H9 (cell line): Measurements from ENCODE around the gene MYMX. TPM values are rescaled to one million over a fixed set of nuclear protein-coding genes. Genes with fewer than 3 reads are reported as not detected.

Experiments used
- DNase-seq: peaks from one replicate; pipeline ENCODE4 v3.0.0-alpha.2; 2017
- H2AFZ ChIP-seq: one replicate; pipeline ENCODE4 v1.6.1; 2013; ENCODE audit warnings: mild to moderate bottlenecking, low read length, control low read depth, moderate library complexity
- H2AK5ac ChIP-seq: 2 replicates; pipeline ENCODE4 v1.6.1; 2013; ENCODE audit warnings: low read length, control low read depth, mixed read lengths; ENCODE audit not compliant: insufficient read length
- H2BK120ac ChIP-seq: one replicate; pipeline ENCODE4 v1.6.1; 2013; ENCODE audit warnings: low read depth, mild to moderate bottlenecking, low read length, control low read depth, inconsistent platforms; ENCODE audit not compliant: poor library complexity, severe bottlenecking
- H2BK12ac ChIP-seq: 2 replicates; pipeline ENCODE4 v1.6.1; 2013; ENCODE audit warnings: low read length, control low read depth, mixed read lengths, low read depth; ENCODE audit not compliant: insufficient read length
- H2BK15ac ChIP-seq: 2 replicates; pipeline ENCODE4 v1.6.1; 2013; ENCODE audit warnings: low read depth, low read length, control low read depth
- H2BK20ac ChIP-seq: one replicate; pipeline ENCODE4 v1.6.1; 2013; ENCODE audit warnings: low read depth, mild to moderate bottlenecking, low read length, control low read depth, inconsistent platforms; ENCODE audit not compliant: poor library complexity, severe bottlenecking
- H2BK5ac ChIP-seq: 2 replicates; pipeline ENCODE4 v1.6.1; 2013; ENCODE audit warnings: low read length, control low read depth, mixed read lengths; ENCODE audit not compliant: insufficient read length
- H3K14ac ChIP-seq: 2 replicates; pipeline ENCODE4 v1.6.1; 2013; ENCODE audit warnings: low read length, control low read depth; ENCODE audit not compliant: insufficient read depth
- H3K18ac ChIP-seq: 2 replicates; pipeline ENCODE4 v1.6.1; 2013; ENCODE audit warnings: low read depth, mild to moderate bottlenecking, mixed read lengths, low read length, control low read depth; ENCODE audit not compliant: insufficient read length
- H3K23ac ChIP-seq: 2 replicates; pipeline ENCODE4 v1.6.1; 2013; ENCODE audit warnings: low read length, control low read depth, mixed read lengths, low read depth; ENCODE audit not compliant: insufficient read length
- H3K23me2 ChIP-seq: 2 replicates; pipeline ENCODE4 v1.6.1; 2013; ENCODE audit warnings: low read depth, mild to moderate bottlenecking, mixed read lengths, low read length, control low read depth; ENCODE audit not compliant: insufficient read length, poor library complexity, severe bottlenecking
- H3K27ac ChIP-seq: 2 replicates; pipeline ENCODE4 v1.5.1; 2013; ENCODE audit warnings: low read length, control low read depth, mixed read lengths, low read depth; ENCODE audit not compliant: insufficient read length
- H3K27me3 ChIP-seq: 2 replicates; pipeline ENCODE4 v1.6.1; 2013; ENCODE audit warnings: low read length, control low read depth, inconsistent platforms; ENCODE audit not compliant: insufficient read depth
- H3K4ac ChIP-seq: 2 replicates; pipeline ENCODE4 v1.6.1; 2013; ENCODE audit warnings: low read depth, mild to moderate bottlenecking, control low read depth, inconsistent platforms, low read length, moderate library complexity
- H3K4me1 ChIP-seq: 2 replicates; pipeline ENCODE4 v1.6.1; 2013; ENCODE audit warnings: low read length, control low read depth, inconsistent platforms; ENCODE audit not compliant: insufficient read depth
- H3K4me2 ChIP-seq: 2 replicates; pipeline ENCODE4 v1.6.1; 2013; ENCODE audit warnings: low read length, control low read depth, mixed read lengths; ENCODE audit not compliant: insufficient read length, insufficient read depth
- H3K56ac ChIP-seq: 2 replicates; pipeline ENCODE4 v1.6.1; 2013; ENCODE audit warnings: low read depth, mild to moderate bottlenecking, mixed read lengths, low read length, control low read depth; ENCODE audit not compliant: insufficient read length
- H3K79me1 ChIP-seq: 2 replicates; pipeline ENCODE4 v1.6.1; 2013; ENCODE audit warnings: low read depth, mild to moderate bottlenecking, moderate library complexity, low read length, control low read depth, inconsistent platforms; ENCODE audit not compliant: insufficient read depth, poor library complexity, severe bottlenecking
- H3K79me2 ChIP-seq: 2 replicates; pipeline ENCODE4 v1.6.1; 2013; ENCODE audit warnings: low read length, control low read depth, inconsistent platforms; ENCODE audit not compliant: insufficient read depth
- H3K9ac ChIP-seq: 2 replicates; pipeline ENCODE4 v1.6.1; 2013; ENCODE audit warnings: low read length, control low read depth, mixed read lengths; ENCODE audit not compliant: insufficient read length; ENCODE audit errors: extremely low read depth
- H3K9me3 ChIP-seq: one replicate; pipeline ENCODE4 v1.6.1; 2013; ENCODE audit warnings: low read depth, low read length, inconsistent platforms; ENCODE audit not compliant: control insufficient read depth
- H3T11ph ChIP-seq: one replicate; pipeline ENCODE4 v1.6.1; 2013; ENCODE audit warnings: mild to moderate bottlenecking, low read length, control low read depth, inconsistent platforms
- H4K20me1 ChIP-seq: one replicate; pipeline ENCODE4 v1.6.1; 2013; ENCODE audit not compliant: control insufficient read depth, insufficient read length, insufficient read depth
- H4K5ac ChIP-seq: 2 replicates; pipeline ENCODE4 v1.6.1; 2013; ENCODE audit warnings: low read depth, mild to moderate bottlenecking, mixed read lengths, low read length, control low read depth; ENCODE audit not compliant: insufficient read length
- H4K8ac ChIP-seq: replicated peaks from 2 replicates; pipeline ENCODE4 v1.6.1; 2013; ENCODE audit warnings: low read length, control low read depth, mixed read lengths, low read depth; ENCODE audit not compliant: insufficient read length
- H4K91ac ChIP-seq: 2 replicates; pipeline ENCODE4 v1.6.1; 2013; ENCODE audit warnings: low read depth, mild to moderate bottlenecking, moderate library complexity, mixed read lengths, low read length, control low read depth; ENCODE audit not compliant: insufficient read length
- H3K27ac Mint-ChIP-seq, 3 experiments: 2 replicates in 2 of 3; 3 replicates in 1 of 3; pipeline ENCODE4 v1.8.0; 2020 to 2021; ENCODE audit warnings: mixed read lengths in 3 of 3, mild to moderate bottlenecking in 1 of 3, moderate library complexity in 1 of 3
- H3K27me3 Mint-ChIP-seq: 2 replicates; pipeline ENCODE4 v1.8.0; 2021; ENCODE audit warnings: low read depth, mild to moderate bottlenecking, moderate library complexity, mixed read lengths
- H3K36me3 Mint-ChIP-seq, 3 experiments: 2 replicates in 2 of 3; 3 replicates in 1 of 3; pipeline ENCODE4 v1.8.0; 2020 to 2021; ENCODE audit warnings: low read depth in 3 of 3, mixed read lengths in 3 of 3; ENCODE audit not compliant: insufficient read depth in 1 of 3
- H3K4me1 Mint-ChIP-seq, 2 experiments: 2 replicates each; pipeline ENCODE4 v1.8.0; 2020; ENCODE audit warnings: mixed read lengths in 2 of 2
- H3K4me3 Mint-ChIP-seq, 2 experiments: 2 replicates in 1 of 2; 3 replicates in 1 of 2; pipeline ENCODE4 v1.8.0; 2020 to 2021; ENCODE audit warnings: mild to moderate bottlenecking in 2 of 2, mixed read lengths in 2 of 2, moderate library complexity in 1 of 2
- H3K9me3 Mint-ChIP-seq, 2 experiments: 2 replicates in 1 of 2; 3 replicates in 1 of 2; pipeline ENCODE4 v1.8.0; 2020; ENCODE audit warnings: mild to moderate bottlenecking in 2 of 2, mixed read lengths in 2 of 2, moderate library complexity in 1 of 2
- WGBS: extraction: QIAGEN DNeasy Blood & Tissue Kit; methylation state at CpG from one replicate; pipeline ENCODE4 v1.1.7; 2013; ENCODE audit warnings: missing lambda C conversion rate, low lambda C conversion rate, mixed read lengths; ENCODE audit not compliant: insufficient read length; ENCODE audit errors: extremely low coverage; 5-methylcytosine and 5-hydroxymethylcytosine counted together
- total RNA-seq: library from RNA; stranded (reverse); gene quantifications from 2 replicates; pipeline ENCODE4 v1.2.1, GENCODE V29; 2021
- TF ChIP-seq, protein P1 (sequence below): fragments of 200-600 bp; sonication (generic); conservative IDR thresholded peaks from 3 replicates; pipeline ENCODE4 v1.8.0; 2021; ENCODE audit warnings: antibody characterized with exemption, mild to moderate bottlenecking

Gene MYMX
- total RNA-seq, 1 experiment from 2014 or later = 1.1 TPM

DNA sequence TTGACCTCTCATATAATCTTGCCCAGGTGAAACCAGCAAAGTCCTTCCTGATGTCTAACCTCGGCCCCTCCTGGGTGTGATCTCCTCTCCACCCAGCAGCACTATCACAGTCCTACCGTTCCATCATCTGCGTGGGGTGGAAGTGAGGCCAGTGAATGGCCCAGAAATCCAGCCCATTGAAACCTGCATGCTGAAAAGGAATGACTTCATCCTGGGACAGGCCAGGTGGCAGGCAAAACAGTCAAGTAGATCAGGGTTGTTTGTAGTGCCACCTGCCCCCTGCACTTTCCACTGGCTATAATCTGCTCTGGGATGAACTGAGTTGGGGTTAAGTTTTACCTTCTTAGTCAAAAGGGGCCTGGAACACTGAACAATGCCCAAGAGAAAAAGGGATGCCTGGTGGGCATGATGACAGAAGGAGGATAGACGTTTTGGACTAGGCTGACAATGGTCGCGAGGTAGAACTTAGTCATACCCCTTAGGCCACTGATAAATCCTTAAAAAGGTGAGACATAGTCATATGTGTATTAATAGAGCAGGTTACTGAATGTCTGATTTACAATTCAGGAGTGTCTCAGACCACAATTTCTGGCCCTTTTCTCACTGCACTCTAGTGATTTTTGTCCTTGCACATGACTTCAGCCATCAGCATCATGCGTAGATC, 22.1 kb downstream of the MYMX start:
- Histone ChIP-seq H3K9me3 (no peaks in the 10 kb centered on the region), H3K4me1 (no peaks in the 10 kb centered on the region; the same call in 1 of the 2 replicates), H3K9ac (no peak overlapping the region), H2AFZ (no peak overlapping the region), H2AK5ac (no peak overlapping the region), H2BK20ac (no peak overlapping the region), H2BK12ac (no peak overlapping the region), H3K23ac (no peak overlapping the region), H4K8ac (no peak overlapping the region), H3K4ac (no peak overlapping the region), H2BK5ac (no peak overlapping the region), H3K14ac (no peak overlapping the region), H3K23me2 (peaks cover 3% of the 10 kb centered on the region), H3K79me2 (no peaks in the 10 kb centered on the region), H3T11ph (no peak overlapping the region), H2BK120ac (no peak overlapping the region), H2BK15ac (no peak overlapping the region), H3K27ac (no peak overlapping the region), H3K27me3 (no peaks in the 10 kb centered on the region), H3K4me2 (no peak overlapping the region), H4K5ac (no peak overlapping the region), H3K18ac (no peak overlapping the region), H4K20me1 (no peaks in the 10 kb centered on the region), H4K91ac (no peak overlapping the region), H3K56ac (no peak overlapping the region), H3K79me1 (no peaks in the 10 kb centered on the region)
- Mint-ChIP-seq H3K27ac (no peak overlapping the region), H3K36me3 (peaks cover 7 to 19% (median 16%) of the 10 kb centered on the region in 3 experiments; a peak in 6 of 7 replicates), H3K27me3 (peaks cover 18% of the 10 kb centered on the region), H3K4me1 (peaks cover 30 to 35% of the 10 kb centered on the region in 2 experiments), H3K4me3 (peak overlapping the region in 1 of 2 experiments; percentile 53; a peak in 2 of 5 replicates), H3K9me3 (no peaks in the 10 kb centered on the region)
- no CpG with 5 or more reads among the region's 7 CpGs for WGBS
- TF ChIP-seq, protein P1, sequence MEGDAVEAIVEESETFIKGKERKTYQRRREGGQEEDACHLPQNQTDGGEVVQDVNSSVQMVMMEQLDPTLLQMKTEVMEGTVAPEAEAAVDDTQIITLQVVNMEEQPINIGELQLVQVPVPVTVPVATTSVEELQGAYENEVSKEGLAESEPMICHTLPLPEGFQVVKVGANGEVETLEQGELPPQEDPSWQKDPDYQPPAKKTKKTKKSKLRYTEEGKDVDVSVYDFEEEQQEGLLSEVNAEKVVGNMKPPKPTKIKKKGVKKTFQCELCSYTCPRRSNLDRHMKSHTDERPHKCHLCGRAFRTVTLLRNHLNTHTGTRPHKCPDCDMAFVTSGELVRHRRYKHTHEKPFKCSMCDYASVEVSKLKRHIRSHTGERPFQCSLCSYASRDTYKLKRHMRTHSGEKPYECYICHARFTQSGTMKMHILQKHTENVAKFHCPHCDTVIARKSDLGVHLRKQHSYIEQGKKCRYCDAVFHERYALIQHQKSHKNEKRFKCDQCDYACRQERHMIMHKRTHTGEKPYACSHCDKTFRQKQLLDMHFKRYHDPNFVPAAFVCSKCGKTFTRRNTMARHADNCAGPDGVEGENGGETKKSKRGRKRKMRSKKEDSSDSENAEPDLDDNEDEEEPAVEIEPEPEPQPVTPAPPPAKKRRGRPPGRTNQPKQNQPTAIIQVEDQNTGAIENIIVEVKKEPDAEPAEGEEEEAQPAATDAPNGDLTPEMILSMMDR = no peak
- no peak for DNase-seq
